Measurements from ENCODE around the gene PRTN3.
"Not testable (repeated sequence)": the region's sequence is repeated elsewhere in the genome, so short reads cannot be mapped to it uniquely, and the experiment has no call there.

Gene PRTN3

GRCh38 chr19:843836-844545 lies 3.2 kb downstream of the PRTN3 start:
- Histone ChIP-seq H3K27me3 (ENCODE audit: low read depth, low read length) (no peaks in the 10 kb centered on the region), H3K4me1 (ENCODE audit: control insufficient read depth in 1 of 2, insufficient read depth in 2 of 2, low read length in 2 of 2) (peaks cover 0 to 14% of the 10 kb centered on the region in 2 donors), H3K9me3 (ENCODE audit: control insufficient read depth in 1 of 2, low read length in 2 of 2) (no peaks in the 10 kb centered on the region), H3K27ac (ENCODE audit: low read length) (no peak overlapping the region), H3K36me3 (ENCODE audit: control insufficient read depth in 1 of 2, insufficient read depth in 2 of 2, low read length in 2 of 2) (no peaks in the 10 kb centered on the region), H3K4me3 (ENCODE audit: low read depth in 1 of 2, low read length in 2 of 2) (peak overlapping the region in 1 of 2 donors; percentile 30)

GRCh38 chr19:844546-844971 lies 3.8 kb downstream of the PRTN3 start:
- no peak overlapping the region for H3K27ac ChIP-seq (ENCODE audit: low read length)
- H3K36me3 ChIP-seq (ENCODE audit: control insufficient read depth in 1 of 2, insufficient read depth in 2 of 2, low read length in 2 of 2): no peaks in the 10 kb centered on the region
- H3K4me3 ChIP-seq (ENCODE audit: low read depth in 1 of 2, low read length in 2 of 2): no peak overlapping the region
- H3K27me3 ChIP-seq (ENCODE audit: low read depth, low read length): no peaks in the 10 kb centered on the region
- peaks cover 0 to 14% of the 10 kb centered on the region in 2 donors for H3K4me1 ChIP-seq (ENCODE audit: control insufficient read depth in 1 of 2, insufficient read depth in 2 of 2, low read length in 2 of 2)
- H3K9me3 ChIP-seq (ENCODE audit: control insufficient read depth in 1 of 2, low read length in 2 of 2): no peaks in the 10 kb centered on the region

GRCh38 chr19:845707-846521 lies 5.1 kb downstream of the PRTN3 start:
- Histone ChIP-seq H3K27ac (ENCODE audit: low read length) (no peak overlapping the region), H3K4me3 (ENCODE audit: low read depth in 1 of 2, low read length in 2 of 2) (no peak overlapping the region), H3K4me1 (ENCODE audit: control insufficient read depth in 1 of 2, insufficient read depth in 2 of 2, low read length in 2 of 2) (peaks cover 0 to 19% of the 10 kb centered on the region in 2 donors), H3K27me3 (ENCODE audit: low read depth, low read length) (no peaks in the 10 kb centered on the region), H3K9me3 (ENCODE audit: control insufficient read depth in 1 of 2, low read length in 2 of 2) (no peaks in the 10 kb centered on the region), H3K36me3 (ENCODE audit: control insufficient read depth in 1 of 2, insufficient read depth in 2 of 2, low read length in 2 of 2) (no peaks in the 10 kb centered on the region)

GRCh38 chr19:848386-848921 lies 7.7 kb downstream of the PRTN3 start:
- Histone ChIP-seq H3K36me3 (ENCODE audit: control insufficient read depth in 1 of 2, insufficient read depth in 2 of 2, low read length in 2 of 2) (no peaks in the 10 kb centered on the region), H3K4me3 (ENCODE audit: low read depth in 1 of 2, low read length in 2 of 2) (no peak overlapping the region), H3K27ac (ENCODE audit: low read length) (no peak overlapping the region), H3K9me3 (ENCODE audit: control insufficient read depth in 1 of 2, low read length in 2 of 2) (no peaks in the 10 kb centered on the region), H3K4me1 (ENCODE audit: control insufficient read depth in 1 of 2, insufficient read depth in 2 of 2, low read length in 2 of 2) (peaks cover 0 to 22% of the 10 kb centered on the region in 2 donors), H3K27me3 (ENCODE audit: low read depth, low read length) (no peaks in the 10 kb centered on the region)

- H3K9me3 ChIP-seq (ENCODE audit: control insufficient read depth in 1 of 2, low read length in 2 of 2); H3K27ac ChIP-seq (ENCODE audit: low read length); H3K4me3 ChIP-seq (ENCODE audit: low read depth in 1 of 2, low read length in 2 of 2); H3K27me3 ChIP-seq (ENCODE audit: low read depth, low read length); H3K36me3 ChIP-seq (ENCODE audit: control insufficient read depth in 1 of 2, insufficient read depth in 2 of 2, low read length in 2 of 2): not testable (repeated sequence)
- peaks cover 0 to 17% of the 10 kb centered on the region in 2 donors for H3K4me1 ChIP-seq (ENCODE audit: control insufficient read depth in 1 of 2, insufficient read depth in 2 of 2, low read length in 2 of 2)
Observed at GRCh38 chr19:849195-849594, 8.4 kb downstream of the PRTN3 start.

- Histone ChIP-seq H3K36me3 (ENCODE audit: control insufficient read depth in 1 of 2, insufficient read depth in 2 of 2, low read length in 2 of 2) (no peaks in the 10 kb centered on the region), H3K27ac (ENCODE audit: low read length) (no peak overlapping the region), H3K4me3 (ENCODE audit: low read depth in 1 of 2, low read length in 2 of 2) (peak overlapping the region in 1 of 2 donors; percentile 25), H3K4me1 (ENCODE audit: control insufficient read depth in 1 of 2, insufficient read depth in 2 of 2, low read length in 2 of 2) (peaks cover 0 to 17% of the 10 kb centered on the region in 2 donors), H3K9me3 (ENCODE audit: control insufficient read depth in 1 of 2, low read length in 2 of 2) (no peaks in the 10 kb centered on the region), H3K27me3 (ENCODE audit: low read depth, low read length) (no peaks in the 10 kb centered on the region)
Observed at GRCh38 chr19:850221-850978, 9.6 kb downstream of the PRTN3 start.

GRCh38 chr19:850979-851335 lies 10.2 kb downstream of the PRTN3 start:
- H3K36me3 ChIP-seq (ENCODE audit: control insufficient read depth in 1 of 2, insufficient read depth in 2 of 2, low read length in 2 of 2): no peaks in the 10 kb centered on the region
- no peaks in the 10 kb centered on the region for H3K9me3 ChIP-seq (ENCODE audit: control insufficient read depth in 1 of 2, low read length in 2 of 2)
- peaks cover 0 to 17% of the 10 kb centered on the region in 2 donors for H3K4me1 ChIP-seq (ENCODE audit: control insufficient read depth in 1 of 2, insufficient read depth in 2 of 2, low read length in 2 of 2)
- H3K4me3 ChIP-seq (ENCODE audit: low read depth in 1 of 2, low read length in 2 of 2): peak overlapping the region in 1 of 2 donors; percentile 25
- no peaks in the 10 kb centered on the region for H3K27me3 ChIP-seq (ENCODE audit: low read depth, low read length)
- no peak overlapping the region for H3K27ac ChIP-seq (ENCODE audit: low read length)

- Histone ChIP-seq H3K27me3 (ENCODE audit: low read depth, low read length) (no peaks in the 10 kb centered on the region), H3K27ac (ENCODE audit: low read length) (no peak within 1 kb of the TSS), H3K4me3 (ENCODE audit: low read depth in 1 of 2, low read length in 2 of 2) (peak within 1 kb of the TSS in 1 of 2 donors; percentile 25), H3K36me3 (ENCODE audit: control insufficient read depth in 1 of 2, insufficient read depth in 2 of 2, low read length in 2 of 2) (no peaks in the 10 kb centered on the region), H3K4me1 (ENCODE audit: control insufficient read depth in 1 of 2, insufficient read depth in 2 of 2, low read length in 2 of 2) (peaks cover 0 to 17% of the 10 kb centered on the region in 2 donors), H3K9me3 (ENCODE audit: control insufficient read depth in 1 of 2, low read length in 2 of 2) (no peaks in the 10 kb centered on the region)
Observed at GRCh38 chr19:852136-853013, 11.6 kb downstream of the PRTN3 start, which contains the start of gene ELANE. ELANE (plus strand) TSS chr19:852303; CDS start chr19:852329, 26 bp downstream.

- Histone ChIP-seq H3K27ac (ENCODE audit: low read length) (no peak overlapping the region), H3K4me3 (ENCODE audit: low read depth in 1 of 2, low read length in 2 of 2) (no peak overlapping the region), H3K9me3 (ENCODE audit: control insufficient read depth in 1 of 2, low read length in 2 of 2) (no peaks in the 10 kb centered on the region), H3K36me3 (ENCODE audit: control insufficient read depth in 1 of 2, insufficient read depth in 2 of 2, low read length in 2 of 2) (no peaks in the 10 kb centered on the region), H3K4me1 (ENCODE audit: control insufficient read depth in 1 of 2, insufficient read depth in 2 of 2, low read length in 2 of 2) (peaks cover 0 to 12% of the 10 kb centered on the region in 2 donors), H3K27me3 (ENCODE audit: low read depth, low read length) (no peaks in the 10 kb centered on the region)
Observed at GRCh38 chr19:853014-853585, 12.3 kb downstream of the PRTN3 start.

- H3K27ac ChIP-seq (ENCODE audit: low read length); H3K27me3 ChIP-seq (ENCODE audit: low read depth, low read length); H3K4me3 ChIP-seq (ENCODE audit: low read depth in 1 of 2, low read length in 2 of 2); H3K36me3 ChIP-seq (ENCODE audit: control insufficient read depth in 1 of 2, insufficient read depth in 2 of 2, low read length in 2 of 2); H3K9me3 ChIP-seq (ENCODE audit: control insufficient read depth in 1 of 2, low read length in 2 of 2): not testable (repeated sequence)
- peaks cover 0 to 12% of the 10 kb centered on the region in 2 donors for H3K4me1 ChIP-seq (ENCODE audit: control insufficient read depth in 1 of 2, insufficient read depth in 2 of 2, low read length in 2 of 2)
Observed at GRCh38 chr19:853614-854220, 12.9 kb downstream of the PRTN3 start.
